ENCODE data around the gene MIP. TPM values are rescaled to one million over a fixed set of nuclear protein-coding genes. Genes with fewer than 3 reads are reported as not detected.
"Not testable (repeated sequence)": the region's sequence is repeated elsewhere in the genome, so short reads cannot be mapped to it uniquely, and the experiment has no call there.

Gene MIP
- total RNA-seq, 3 donors from 2014 or later = not detected

DNA sequence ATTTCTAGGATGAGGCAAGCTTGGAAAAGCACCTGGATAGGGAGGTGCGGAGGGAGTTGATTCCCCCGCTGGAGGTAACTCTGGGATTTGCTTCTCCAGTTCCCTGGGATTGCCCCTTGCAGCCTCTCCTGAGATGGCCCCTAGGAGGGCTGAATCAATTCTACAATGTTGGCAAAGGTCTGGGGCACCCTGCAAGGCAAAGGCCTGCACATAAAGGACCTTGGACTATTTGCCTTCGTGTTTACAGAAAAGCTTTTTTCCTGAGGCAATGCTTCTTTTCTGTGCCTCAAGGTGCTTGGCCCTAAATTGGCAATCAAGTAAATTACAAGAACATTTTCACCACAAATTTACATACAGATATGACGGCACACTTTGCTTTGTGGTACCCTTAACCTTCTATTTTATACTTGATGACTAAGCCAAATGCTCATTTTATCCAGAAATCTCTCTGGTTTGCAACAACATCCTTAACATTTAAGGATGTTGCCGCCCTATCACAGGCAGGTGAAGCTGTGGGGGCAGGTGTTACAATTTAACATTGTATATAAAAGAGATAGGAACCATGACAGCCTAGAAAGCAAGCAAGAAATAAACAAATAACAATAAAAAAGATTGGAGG lies 45.5 kb downstream of the MIP start:
- Histone ChIP-seq H3K36me3 (ENCODE audit: low read depth) (no peaks in the 10 kb centered on the region), H3K4me1 (ENCODE audit: low read depth) (no peaks in the 10 kb centered on the region), H3K4me3 (no peak overlapping the region), H3K9me3 (no peaks in the 10 kb centered on the region)
- TF ChIP-seq CTCF (IDR thresholded peaks at IDR 0.05) = no peak
- ATAC-seq = no peak
- intact Hi-C loops (cut with DNase I, micrococcal nuclease) = no loop called here
- no peak for DNase-seq

DNA sequence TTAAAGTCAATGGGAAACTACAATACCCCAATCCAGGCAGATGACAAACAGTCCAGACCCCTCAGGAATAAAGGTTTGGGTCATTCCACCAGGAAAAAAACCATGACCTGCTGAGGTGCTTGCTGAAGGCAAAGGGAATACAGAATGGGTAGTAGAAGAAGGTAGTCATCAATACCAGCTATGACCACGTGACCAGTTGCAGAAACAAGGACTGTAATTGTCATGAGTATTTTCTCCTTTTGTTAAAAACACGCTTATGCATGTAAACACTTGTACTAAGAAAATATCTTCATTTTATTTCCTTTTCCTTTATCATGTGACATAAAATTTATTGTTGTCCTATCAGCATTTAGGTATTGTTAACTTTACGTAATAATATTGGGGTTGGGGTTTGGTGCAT lies 50.2 kb downstream of the MIP start:
- intact Hi-C loops (cut with DNase I, micrococcal nuclease); DNase-seq: not testable (repeated sequence)

GRCh38 chr12:56401612-56402011 lies 52.8 kb downstream of the MIP start:
- H3K4me1 ChIP-seq (ENCODE audit: low read depth); H3K36me3 ChIP-seq (ENCODE audit: low read depth); H3K9me3 ChIP-seq; DNase-seq; intact Hi-C loops (cut with DNase I, micrococcal nuclease); ATAC-seq; H3K4me3 ChIP-seq: not testable (repeated sequence)

More for the DNA sequence above, 50.2 kb downstream of the MIP start:
- not testable (repeated sequence) for H3K9me3 ChIP-seq; H3K4me1 ChIP-seq (ENCODE audit: low read depth); H3K36me3 ChIP-seq (ENCODE audit: low read depth); ATAC-seq; H3K4me3 ChIP-seq

DNA sequence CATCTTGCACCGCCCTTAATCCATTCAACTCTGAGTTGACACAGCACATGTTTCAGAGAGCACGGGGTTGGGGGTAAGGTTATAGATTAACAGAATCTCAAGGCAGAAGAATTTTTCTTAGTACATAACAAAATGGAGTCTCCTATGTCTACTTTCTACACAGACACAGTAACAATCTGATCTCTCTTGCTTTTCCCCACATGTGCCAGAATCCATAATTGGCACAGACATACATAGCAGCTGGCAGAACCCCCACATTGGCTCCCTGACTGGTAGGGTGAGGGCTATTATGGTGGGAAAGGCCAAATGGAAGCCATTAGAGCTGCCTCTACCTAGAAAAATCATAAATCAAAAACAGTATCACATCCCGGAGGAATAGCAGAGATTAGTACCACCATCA lies 53.3 kb downstream of the MIP start:
- ATAC-seq; H3K9me3 ChIP-seq; H3K4me3 ChIP-seq; H3K4me1 ChIP-seq (ENCODE audit: low read depth); DNase-seq; H3K36me3 ChIP-seq (ENCODE audit: low read depth); intact Hi-C loops (cut with DNase I, micrococcal nuclease): not testable (repeated sequence)

Other genes with a start within 250 kb of the MIP start
- gene RNF41, start 232.7 kb downstream of the MIP start, total RNA-seq = 10 to 100 TPM; 30.4 to 51.5 (median 32.1) TPM
- gene NABP2, start 230.3 kb downstream of the MIP start, total RNA-seq = 10 to 100 TPM; 22.2 to 37.3 (median 30.2) TPM
- gene SLC39A5, start 224.6 kb downstream of the MIP start, total RNA-seq = 100 to 1,000 TPM in 2 of 3 donors, 10 to 100 TPM in 1; 88.4 to 298 (median 129) TPM
- 10 to 100 TPM; 35.6 to 53.8 (median 43.1) TPM for gene ANKRD52, start 196.3 kb downstream of the MIP start, total RNA-seq
- gene COQ10A, start 187.7 kb downstream of the MIP start, total RNA-seq = 10 to 100 TPM in 1 of 3 donors, 1 to 10 TPM in 2; 4.0 to 12.7 (median 5.3) TPM
- 100 to 1,000 TPM; 261 to 344 (median 332) TPM for gene CS, start 154.3 kb downstream of the MIP start, total RNA-seq
- 10 to 100 TPM; 75.5 to 79.3 (median 77.7) TPM for gene CNPY2, start 138.7 kb downstream of the MIP start, total RNA-seq
- gene PAN2, start 120.7 kb downstream of the MIP start, total RNA-seq = 10 to 100 TPM; 61.4 to 73.5 (median 61.9) TPM
- under 1 TPM in 1 of 3 donors, not detected in 2; 0.55 TPM for gene IL23A, start 115.8 kb downstream of the MIP start, total RNA-seq
- 100 to 1,000 TPM in 1 of 3 donors, 10 to 100 TPM in 2; 82.9 to 112 (median 95.7) TPM for gene STAT2, start 94.5 kb downstream of the MIP start, total RNA-seq
- gene APOF, start 91.8 kb downstream of the MIP start, total RNA-seq = not detected
- 10 to 100 TPM in 1 of 3 donors, 1 to 10 TPM in 2; 7.7 to 14.3 (median 8.4) TPM for gene TIMELESS, start 5.2 kb downstream of the MIP start, total RNA-seq
- gene SPRYD4, start 13.9 kb upstream of the MIP start, total RNA-seq = 1 to 10 TPM; 4.3 to 5.2 (median 4.9) TPM
- gene GLS2, start 33.5 kb upstream of the MIP start, total RNA-seq = 1 to 10 TPM in 2 of 3 donors, under 1 TPM in 1; 0.51 to 1.5 (median 1.2) TPM
- gene RBMS2, start 67.2 kb upstream of the MIP start, total RNA-seq = 10 to 100 TPM; 35.9 to 47.8 (median 41.0) TPM
- 100 to 1,000 TPM; 109 to 144 (median 110) TPM for gene BAZ2A, start 175.7 kb upstream of the MIP start, total RNA-seq
- 1,000 to 10,000 TPM in 2 of 3 donors, 100 to 1,000 TPM in 1; 874 to 1,329 (median 1,265) TPM for gene ATP5F1B, start 191.3 kb upstream of the MIP start, total RNA-seq
- 100 to 1,000 TPM; 155 to 223 (median 164) TPM for gene PTGES3, start 233.6 kb upstream of the MIP start, total RNA-seq

All from mucosa of descending colon (tissue), 3 donors.